CD14-positive monocyte (primary cell): ENCODE data around the gene FAM53B. TPM values are rescaled to one million over a fixed set of nuclear protein-coding genes. Genes with fewer than 3 reads are reported as not detected.

Experiments used
- DNase-seq, 3 donors: peaks; one replicate each; pipeline ENCODE4 v3.0.0-alpha.2; 2011 to 2022
- H2AFZ ChIP-seq: 2 replicates; pipeline ENCODE4 v1.6.0; 2012; ENCODE audit warnings: mild to moderate bottlenecking, low read depth, low read length, inconsistent platforms; ENCODE audit not compliant: insufficient read depth, poor library complexity, severe bottlenecking
- H3K27ac ChIP-seq, 2 donors: 1 replicate in 1 of 2; 2 replicates in 1 of 2; pipeline ENCODE4 v1.5.1; 2012 to 2013; ENCODE audit warnings: low read length in 2 of 2, control low read depth in 1 of 2, inconsistent platforms in 1 of 2, low read depth in 1 of 2, mild to moderate bottlenecking in 1 of 2
- H3K27me3 ChIP-seq, 2 donors: one replicate each; pipeline versions ENCODE4 v1.6.0 to v1.6.1; 2011 to 2013; ENCODE audit warnings: low read length in 2 of 2; ENCODE audit not compliant: control insufficient read depth in 2 of 2, insufficient read depth in 2 of 2
- H3K36me3 ChIP-seq, 2 donors: replicated peaks in 1 of 2; 1 replicate in 1 of 2; 2 replicates in 1 of 2; pipeline versions ENCODE4 v1.5.1 to v1.6.1; 2012 to 2013; ENCODE audit warnings: low read length in 2 of 2, control low read depth in 1 of 2, inconsistent platforms in 1 of 2, mild to moderate bottlenecking in 1 of 2; ENCODE audit not compliant: insufficient read depth in 2 of 2, control insufficient read depth in 1 of 2
- H3K4me1 ChIP-seq, 2 donors: 1 replicate in 1 of 2; 2 replicates in 1 of 2; pipeline versions ENCODE4 v1.5.1 to v1.6.1; 2012 to 2013; ENCODE audit warnings: low read length in 2 of 2, control low read depth in 1 of 2, inconsistent platforms in 1 of 2, mild to moderate bottlenecking in 1 of 2, moderate library complexity in 1 of 2; ENCODE audit not compliant: insufficient read depth in 2 of 2, control insufficient read depth in 1 of 2
- H3K4me2 ChIP-seq: replicated peaks from 2 replicates; pipeline ENCODE3; 2012; ENCODE audit warnings: low read length, moderate library complexity, mild to moderate bottlenecking; ENCODE audit not compliant: poor library complexity, severe bottlenecking; ENCODE audit errors: extremely low read depth
- H3K4me3 ChIP-seq, 3 experiments: fragments of 200-600 bp in 1 of 3; sonication (generic) in 1 of 3; replicated peaks in 1 of 3; 1 replicate in 2 of 3; 2 replicates in 1 of 3; pipeline ENCODE4 v1.5.1; 2011 to 2013; ENCODE audit warnings: low read length in 3 of 3, mild to moderate bottlenecking in 3 of 3, control low read depth in 2 of 3, low read depth in 2 of 3, inconsistent platforms in 1 of 3, moderate library complexity in 1 of 3
- H3K79me2 ChIP-seq: 2 replicates; pipeline ENCODE4 v1.6.0; 2012; ENCODE audit warnings: mild to moderate bottlenecking, control low read depth, inconsistent platforms, low read length, moderate library complexity; ENCODE audit not compliant: insufficient read depth
- H3K9ac ChIP-seq: 2 replicates; pipeline ENCODE4 v1.6.0; 2017; ENCODE audit warnings: low read length, mild to moderate bottlenecking; ENCODE audit not compliant: insufficient read depth, poor library complexity, severe bottlenecking
- H3K9me3 ChIP-seq, 2 donors: replicated peaks in 1 of 2; 1 replicate in 1 of 2; 2 replicates in 1 of 2; pipeline versions ENCODE4 v1.5.1 to v1.6.1; 2012 to 2013; ENCODE audit warnings: low read length in 2 of 2, control low read depth in 1 of 2; ENCODE audit not compliant: control insufficient read depth in 1 of 2, insufficient read depth in 1 of 2
- H4K20me1 ChIP-seq: 2 replicates; pipeline ENCODE4 v1.6.0; 2012; ENCODE audit warnings: mild to moderate bottlenecking, low read length, control low read depth, moderate library complexity; ENCODE audit not compliant: insufficient read depth
- H3K27ac Mint-ChIP-seq, 7 donors: one replicate each; pipeline ENCODE4 v1.8.0; 2020; ENCODE audit warnings: mild to moderate bottlenecking in 7 of 7, mixed read lengths in 7 of 7, moderate library complexity in 6 of 7, inconsistent platforms in 2 of 7
- H3K27me3 Mint-ChIP-seq, 3 donors: one replicate each; pipeline ENCODE4 v1.8.0; 2021 to 2022; ENCODE audit warnings: low read depth in 3 of 3, mild to moderate bottlenecking in 3 of 3, mixed read lengths in 3 of 3, moderate library complexity in 3 of 3, inconsistent platforms in 1 of 3
- H3K36me3 Mint-ChIP-seq, 2 donors: one replicate each; pipeline ENCODE4 v1.8.0; 2020; ENCODE audit warnings: mixed read lengths in 2 of 2, inconsistent platforms in 1 of 2, mild to moderate bottlenecking in 1 of 2
- H3K4me1 Mint-ChIP-seq: one replicate; pipeline ENCODE4 v1.8.0; 2020; ENCODE audit warnings: mild to moderate bottlenecking, mixed read lengths
- H3K4me3 Mint-ChIP-seq, 2 donors: one replicate each; pipeline ENCODE4 v1.8.0; 2020; ENCODE audit warnings: mild to moderate bottlenecking in 2 of 2, mixed read lengths in 2 of 2, moderate library complexity in 1 of 2
- H3K9me3 Mint-ChIP-seq, 7 donors: one replicate each; pipeline ENCODE4 v1.8.0; 2020 to 2022; ENCODE audit warnings: mixed read lengths in 7 of 7, mild to moderate bottlenecking in 6 of 7, moderate library complexity in 6 of 7, inconsistent platforms in 2 of 7
- WGBS: methylation state at CpG from one replicate; pipeline ENCODE4 v1.1.5; 2013; ENCODE audit warnings: missing lambda C conversion rate; ENCODE audit not compliant: insufficient coverage; 5-methylcytosine and 5-hydroxymethylcytosine counted together
- intact Hi-C, 2 donors: fragments of 100-400 bp; cut with micrococcal nuclease; formaldehyde crosslinking; loops; one replicate each; pipeline versions ENCODE4 v1.15.0 to v1.15.1; 2023
- polyA plus RNA-seq, 3 donors: library from polyadenylated mRNA; depleted of rRNA in 1 of 3; unstranded in 2 of 3; stranded (reverse) in 1 of 3; fragments of 300-500 nt in 2 of 3; fragments of >200 nt in 1 of 3; fragmentation: Illumina TruSeq in 2 of 3; gene quantifications; 1 replicate in 2 of 3; 2 replicates in 1 of 3; pipeline ENCODE4 v1.2.3, GENCODE V29; 2012 to 2021
- TF ChIP-seq, protein P1 (sequence below): fragments of 200-600 bp; IDR thresholded peaks from one replicate; pipeline ENCODE4 v1.8.0; 2022; ENCODE audit warnings: antibody characterized with exemption, mild to moderate bottlenecking

The FAM53B gene
- polyA plus RNA-seq, 3 donors = 5.8 to 23.3 (median 12.6) TPM

- DNase-seq = no peak
- Histone ChIP-seq H3K36me3 (peaks cover 61 to 85% of the 10 kb centered on the region in 2 donors), H3K4me1 (peaks cover 15 to 19% of the 10 kb centered on the region in 2 donors), H3K79me2 (peaks cover 48% of the 10 kb centered on the region), H3K9me3 (no peaks in the 10 kb centered on the region), H3K4me2 (no peak overlapping the region), H3K9ac (no peak overlapping the region), H4K20me1 (peaks cover 31% of the 10 kb centered on the region), H3K4me3 (no peak overlapping the region), H3K27me3 (no peaks in the 10 kb centered on the region), H2AFZ (no peak overlapping the region), H3K27ac (peak overlapping the region; percentile 3 to 28)
- Mint-ChIP-seq H3K4me1 (peaks cover 18% of the 10 kb centered on the region), H3K36me3 (peaks cover 82 to 89% of the 10 kb centered on the region in 2 donors), H3K4me3 (peak overlapping the region in 1 of 2 donors; percentile 32), H3K9me3 (no peaks in the 10 kb centered on the region), H3K27ac (peak overlapping the region in 1 of 7 donors; percentile 7), H3K27me3 (peaks cover 0 to 1% (median 0%) of the 10 kb centered on the region in 3 donors)
- intact Hi-C loops = no loop called here
- WGBS = 94% methylated on average over 5 of the region's 11 CpGs
- TF ChIP-seq, protein P1, sequence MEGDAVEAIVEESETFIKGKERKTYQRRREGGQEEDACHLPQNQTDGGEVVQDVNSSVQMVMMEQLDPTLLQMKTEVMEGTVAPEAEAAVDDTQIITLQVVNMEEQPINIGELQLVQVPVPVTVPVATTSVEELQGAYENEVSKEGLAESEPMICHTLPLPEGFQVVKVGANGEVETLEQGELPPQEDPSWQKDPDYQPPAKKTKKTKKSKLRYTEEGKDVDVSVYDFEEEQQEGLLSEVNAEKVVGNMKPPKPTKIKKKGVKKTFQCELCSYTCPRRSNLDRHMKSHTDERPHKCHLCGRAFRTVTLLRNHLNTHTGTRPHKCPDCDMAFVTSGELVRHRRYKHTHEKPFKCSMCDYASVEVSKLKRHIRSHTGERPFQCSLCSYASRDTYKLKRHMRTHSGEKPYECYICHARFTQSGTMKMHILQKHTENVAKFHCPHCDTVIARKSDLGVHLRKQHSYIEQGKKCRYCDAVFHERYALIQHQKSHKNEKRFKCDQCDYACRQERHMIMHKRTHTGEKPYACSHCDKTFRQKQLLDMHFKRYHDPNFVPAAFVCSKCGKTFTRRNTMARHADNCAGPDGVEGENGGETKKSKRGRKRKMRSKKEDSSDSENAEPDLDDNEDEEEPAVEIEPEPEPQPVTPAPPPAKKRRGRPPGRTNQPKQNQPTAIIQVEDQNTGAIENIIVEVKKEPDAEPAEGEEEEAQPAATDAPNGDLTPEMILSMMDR = no peak
These were observed 52.6 kb downstream of the FAM53B start for GRCh38 chr10:124691421-124692099.

GRCh38 chr10:124691002-124691401 lies 53.2 kb downstream of the FAM53B start:
- H3K36me3 Mint-ChIP-seq = peaks cover 83 to 87% of the 10 kb centered on the region in 2 donors
- Histone ChIP-seq H3K4me3 (no peak overlapping the region), H3K27ac (no peak overlapping the region), H4K20me1 (peaks cover 26% of the 10 kb centered on the region), H3K9me3 (no peaks in the 10 kb centered on the region), H2AFZ (no peak overlapping the region), H3K79me2 (peaks cover 51% of the 10 kb centered on the region), H3K4me2 (no peak overlapping the region), H3K27me3 (no peaks in the 10 kb centered on the region), H3K9ac (no peak overlapping the region), H3K4me1 (peaks cover 21 to 24% of the 10 kb centered on the region in 2 donors), H3K36me3 (peaks cover 55 to 79% of the 10 kb centered on the region in 2 donors)
- no peak for DNase-seq
- H3K27ac Mint-ChIP-seq = no peak overlapping the region
- TF ChIP-seq, protein P1 = no peak
- 100% methylated on average over 1 of the region's 5 CpGs for WGBS
- H3K9me3 Mint-ChIP-seq = no peaks in the 10 kb centered on the region
- intact Hi-C loops = no loop called here
- H3K27me3 Mint-ChIP-seq = peaks cover 0 to 1% (median 0%) of the 10 kb centered on the region in 3 donors
- no peak overlapping the region for H3K4me3 Mint-ChIP-seq
- peaks cover 24% of the 10 kb centered on the region for H3K4me1 Mint-ChIP-seq
